ENCODE data around the gene CEP83. TPM values are rescaled to one million over a fixed set of nuclear protein-coding genes. Genes with fewer than 3 reads are reported as not detected.

Gene CEP83
- total and polyA plus RNA-seq, 2 experiments from 2014 or later: 18.3 to 35.2 TPM

- Histone ChIP-seq H3K27me3 (no peaks in the 10 kb centered on the region), H3K4me3 (no peak overlapping the region), H3K4me1 (ENCODE audit: low read depth) (no peaks in the 10 kb centered on the region), H3K27ac (no peak overlapping the region), H3K9me3 (ENCODE audit: low read depth) (no peaks in the 10 kb centered on the region), H3K36me3 (peaks cover 9% of the 10 kb centered on the region)
- DNase-seq (ENCODE audit: low read depth in 1 of 2, low spot score in 1 of 2): no peak
- no peak for TF ChIP-seq CTCF (IDR thresholded peaks at IDR 0.05; ENCODE audit: low read depth, low read length)
Measured at GRCh38 chr12:94304012-94304411, 155.7 kb downstream of the CEP83 start.

- TF ChIP-seq CTCF (IDR thresholded peaks at IDR 0.05; ENCODE audit: low read depth, low read length): no peak
- Histone ChIP-seq H3K4me1 (ENCODE audit: low read depth) (peaks cover 10% of the 10 kb centered on the region), H3K27me3 (no peaks in the 10 kb centered on the region), H3K4me3 (no peak overlapping the region), H3K27ac (no peak overlapping the region), H3K36me3 (no peaks in the 10 kb centered on the region), H3K9me3 (ENCODE audit: low read depth) (no peaks in the 10 kb centered on the region)
- no peak for DNase-seq (ENCODE audit: low read depth in 1 of 2, low spot score in 1 of 2)
Measured at GRCh38 chr12:94299846-94300245, 159.8 kb downstream of the CEP83 start.

DNA sequence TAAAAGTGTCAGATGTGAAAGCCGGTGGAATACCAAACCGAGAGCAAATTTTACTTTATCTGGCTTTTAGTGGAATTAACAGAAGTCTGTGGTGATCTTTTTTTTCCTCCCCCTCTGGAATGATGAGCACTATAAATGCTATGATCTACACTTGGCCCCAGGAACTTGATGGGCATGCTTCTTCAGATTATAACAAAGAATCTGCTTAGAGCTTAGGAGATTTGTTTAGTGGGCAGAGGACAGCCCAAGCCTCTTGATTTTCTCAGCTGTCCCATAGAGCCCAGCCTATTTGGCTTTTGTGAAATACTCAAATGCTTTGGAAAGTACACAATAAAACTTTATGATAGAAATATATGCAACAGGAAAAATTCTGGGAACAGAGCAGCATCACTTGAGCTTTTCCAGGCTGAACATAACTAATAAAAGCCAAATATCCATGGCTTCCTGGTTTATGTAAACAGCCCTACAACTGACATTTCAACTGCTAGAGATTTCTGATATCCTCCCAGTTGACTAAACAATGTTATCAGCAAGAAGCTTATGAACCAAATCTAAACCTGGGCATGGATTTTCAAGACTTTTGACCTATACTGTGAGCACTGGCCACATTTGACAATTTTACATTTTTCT, 161.7 kb downstream of the CEP83 start:
- Histone ChIP-seq H3K27me3 (no peaks in the 10 kb centered on the region), H3K27ac (no peak overlapping the region), H3K4me1 (ENCODE audit: low read depth) (peaks cover 10% of the 10 kb centered on the region), H3K9me3 (ENCODE audit: low read depth) (no peaks in the 10 kb centered on the region), H3K36me3 (no peaks in the 10 kb centered on the region), H3K4me3 (no peak overlapping the region)
- no peak for DNase-seq (ENCODE audit: low read depth in 1 of 2, low spot score in 1 of 2)
- TF ChIP-seq CTCF (IDR thresholded peaks at IDR 0.05; ENCODE audit: low read depth, low read length): no peak

GRCh38 chr12:94297096-94297699, 162.5 kb downstream of the CEP83 start:
- Histone ChIP-seq H3K36me3 (no peaks in the 10 kb centered on the region), H3K4me1 (ENCODE audit: low read depth) (peaks cover 10% of the 10 kb centered on the region), H3K4me3 (no peak overlapping the region), H3K27me3 (no peaks in the 10 kb centered on the region), H3K27ac (no peak overlapping the region), H3K9me3 (ENCODE audit: low read depth) (no peaks in the 10 kb centered on the region)
- no peak for DNase-seq (ENCODE audit: low read depth in 1 of 2, low spot score in 1 of 2)
- TF ChIP-seq CTCF (IDR thresholded peaks at IDR 0.05; ENCODE audit: low read depth, low read length): no peak

DNA sequence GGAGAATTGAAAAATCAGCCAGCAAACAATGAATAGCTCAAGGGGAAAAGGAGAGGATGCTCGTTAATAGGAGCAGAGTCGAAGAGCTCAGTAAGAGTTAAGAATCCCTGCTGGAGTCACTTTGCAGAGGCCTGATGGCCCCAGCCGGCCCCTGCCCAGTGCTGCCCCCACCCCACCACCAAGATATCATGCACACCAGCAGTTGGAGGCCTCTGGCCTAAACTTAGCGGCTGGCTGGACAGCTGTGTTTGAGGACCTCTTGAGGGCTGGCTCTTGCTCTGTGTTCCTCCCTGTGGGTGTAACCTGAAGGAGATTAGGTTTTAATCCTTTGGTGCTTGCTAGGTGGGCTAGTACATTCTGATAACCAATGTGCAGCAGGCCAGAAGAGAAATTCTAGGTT, 169.3 kb downstream of the CEP83 start:
- no peak for TF ChIP-seq CTCF (IDR thresholded peaks at IDR 0.05; ENCODE audit: low read depth, low read length)
- Histone ChIP-seq H3K27ac (peak overlapping the region; percentile 79), H3K27me3 (no peaks in the 10 kb centered on the region), H3K4me3 (no peak overlapping the region), H3K9me3 (ENCODE audit: low read depth) (no peaks in the 10 kb centered on the region), H3K4me1 (ENCODE audit: low read depth) (peaks cover 42% of the 10 kb centered on the region), H3K36me3 (no peaks in the 10 kb centered on the region)
- peak in 1 of 2 donors; percentile 85 for DNase-seq (ENCODE audit: low read depth in 1 of 2, low spot score in 1 of 2)
